Measurements from ENCODE around the gene NOG.

GRCh38 chr17:56598466-56598865 is 5.0 kb downstream of the NOG start:
- TF ChIP-seq POLR2A (IDR thresholded peaks at IDR 0.05) = no peak
- TF ChIP-seq CTCF (IDR thresholded peaks at IDR 0.05) = no peak
- no peak for TF ChIP-seq POLR2AphosphoS5 (IDR thresholded peaks at IDR 0.05)
- TF ChIP-seq EP300 (IDR thresholded peaks at IDR 0.05; ENCODE audit: low read depth) = no peak

Data from transverse colon (tissue), 4 donors.